ENCODE measurements around the gene CNBP. TPM values are rescaled to one million over a fixed set of nuclear protein-coding genes. Genes with fewer than 3 reads are reported as not detected.
"Not testable (repeated sequence)": the region's sequence is repeated elsewhere in the genome, so short reads cannot be mapped to it uniquely, and the experiment has no call there.

Gene CNBP
- total RNA-seq, 1 experiment from 2014 or later: 267 TPM

DNA sequence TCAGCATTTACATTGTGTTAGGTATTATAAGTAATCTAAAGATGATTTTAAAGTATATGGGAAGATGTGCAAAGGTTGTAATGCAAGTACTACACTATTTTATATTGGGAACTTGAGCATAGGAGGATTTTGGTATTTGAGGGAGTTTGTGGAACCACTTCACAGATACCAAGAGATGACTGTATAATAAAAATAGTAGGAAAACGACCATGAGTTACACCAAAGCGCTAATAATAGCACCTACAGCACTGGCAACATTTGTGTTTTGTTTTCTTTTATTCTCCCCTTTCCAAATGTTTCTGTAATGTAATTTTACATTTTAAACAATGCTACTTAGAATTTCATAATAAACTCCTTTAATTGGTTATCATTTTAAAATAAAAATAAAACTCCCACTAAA, 10.5 kb downstream of the CNBP start:
- Histone ChIP-seq H3K9me2 (replicated peaks; ENCODE audit: low read length) (no peaks in the 10 kb centered on the region), H3K4me3 (ENCODE audit: low read length) (no peak overlapping the region), H3K79me2 (ENCODE audit: low read length) (peaks cover 88% of the 10 kb centered on the region), H2AFZ (ENCODE audit: low read length) (no peak overlapping the region), H3K4me2 (ENCODE audit: low read length) (no peak overlapping the region), H3K36me3 (ENCODE audit: low read depth, low read length) (peaks cover 50% of the 10 kb centered on the region), H3K27me3 (ENCODE audit: low read length) (no peaks in the 10 kb centered on the region), H4K20me1 (ENCODE audit: low read length) (peaks cover 63% of the 10 kb centered on the region), H3K27ac (ENCODE audit: low read length) (no peak overlapping the region), H3K9ac (ENCODE audit: low read length) (no peak overlapping the region), H3F3A (ENCODE audit: low read length, unreplicated experiment) (peaks cover 6% of the 10 kb centered on the region), H3K4me1 (ENCODE audit: insufficient read depth, low read length) (no peaks in the 10 kb centered on the region), H3K9me3 (ENCODE audit: low read length) (no peaks in the 10 kb centered on the region)
- BruUV-seq (replicated peaks): no TSS peak
- ATAC-seq: no peak
- ChIA-PET POLR2A (ENCODE audit: unreplicated experiment) (no interaction called here), CTCF (no interaction called here)
- intact Hi-C loops (cut with micrococcal nuclease): no loop called here
- DNase-seq: no peak
- TF ChIP-seq EZH2phosphoT487 (IDR thresholded peaks at IDR 0.05; ENCODE audit: borderline replicate concordance, low read length) (no peak), EZH2 (IDR thresholded peaks at IDR 0.05; ENCODE audit: low read length, unreplicated experiment) (no peak)
- TF ChIP-seq, protein P1, sequence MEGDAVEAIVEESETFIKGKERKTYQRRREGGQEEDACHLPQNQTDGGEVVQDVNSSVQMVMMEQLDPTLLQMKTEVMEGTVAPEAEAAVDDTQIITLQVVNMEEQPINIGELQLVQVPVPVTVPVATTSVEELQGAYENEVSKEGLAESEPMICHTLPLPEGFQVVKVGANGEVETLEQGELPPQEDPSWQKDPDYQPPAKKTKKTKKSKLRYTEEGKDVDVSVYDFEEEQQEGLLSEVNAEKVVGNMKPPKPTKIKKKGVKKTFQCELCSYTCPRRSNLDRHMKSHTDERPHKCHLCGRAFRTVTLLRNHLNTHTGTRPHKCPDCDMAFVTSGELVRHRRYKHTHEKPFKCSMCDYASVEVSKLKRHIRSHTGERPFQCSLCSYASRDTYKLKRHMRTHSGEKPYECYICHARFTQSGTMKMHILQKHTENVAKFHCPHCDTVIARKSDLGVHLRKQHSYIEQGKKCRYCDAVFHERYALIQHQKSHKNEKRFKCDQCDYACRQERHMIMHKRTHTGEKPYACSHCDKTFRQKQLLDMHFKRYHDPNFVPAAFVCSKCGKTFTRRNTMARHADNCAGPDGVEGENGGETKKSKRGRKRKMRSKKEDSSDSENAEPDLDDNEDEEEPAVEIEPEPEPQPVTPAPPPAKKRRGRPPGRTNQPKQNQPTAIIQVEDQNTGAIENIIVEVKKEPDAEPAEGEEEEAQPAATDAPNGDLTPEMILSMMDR (conservative IDR thresholded peaks at IDR 0.05; ENCODE audit: low read depth, low read length): no peak

DNA sequence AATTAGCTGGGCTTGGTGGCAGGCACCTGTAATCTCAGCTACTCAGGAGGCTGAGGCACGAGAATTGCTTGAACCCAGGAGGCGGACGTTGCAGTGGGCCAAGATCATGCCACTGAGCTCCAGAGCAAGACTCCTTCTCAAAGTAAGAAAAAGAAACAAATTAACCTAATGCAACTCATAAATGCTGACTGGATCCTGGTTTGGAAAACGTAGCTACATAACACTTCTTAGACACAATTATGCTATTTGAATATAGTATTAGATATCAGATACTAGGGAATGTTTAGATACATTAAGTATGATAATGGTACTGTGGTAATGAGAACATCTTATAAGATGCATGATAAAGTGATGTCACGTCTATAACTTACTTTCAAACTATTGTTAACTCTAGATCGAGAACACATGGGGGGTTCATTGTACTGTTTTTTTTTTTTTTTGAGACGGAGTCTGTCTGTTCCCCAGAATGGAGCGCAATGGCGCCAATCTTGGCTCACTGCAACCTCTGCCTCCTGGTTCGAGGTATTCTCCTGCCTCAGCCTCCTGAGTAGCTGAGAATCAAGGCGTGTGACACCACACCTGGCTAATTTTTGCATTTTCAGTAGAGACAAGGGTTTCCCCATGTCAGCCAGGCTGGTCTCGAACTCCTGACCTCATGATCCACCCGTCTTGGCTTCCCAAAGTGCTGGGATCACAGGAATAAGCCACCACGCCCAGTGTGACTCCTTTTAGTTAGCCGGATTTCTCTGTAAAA, 16.9 kb downstream of the CNBP start:
- ATAC-seq (no peak), DNase-seq (no peak)
- ChIA-PET CTCF (no interaction called here), POLR2A (ENCODE audit: unreplicated experiment) (no interaction called here)
- no peaks in the 10 kb centered on the region for H3K9me2 ChIP-seq (replicated peaks; ENCODE audit: low read length)
- no TSS peak for BruUV-seq (replicated peaks)
- H3K4me1 ChIP-seq (ENCODE audit: insufficient read depth, low read length): peaks cover 8% of the 10 kb centered on the region; the same call in 1 of the 2 replicates
- H3K36me3 ChIP-seq (ENCODE audit: low read depth, low read length): peaks cover 38% of the 10 kb centered on the region
- TF ChIP-seq EZH2phosphoT487 (IDR thresholded peaks at IDR 0.05; ENCODE audit: borderline replicate concordance, low read length) (no peak), EZH2 (IDR thresholded peaks at IDR 0.05; ENCODE audit: low read length, unreplicated experiment) (no peak)
- TF ChIP-seq, protein P1 (conservative IDR thresholded peaks at IDR 0.05; ENCODE audit: low read depth, low read length): no peak
- H4K20me1 ChIP-seq (ENCODE audit: low read length): peaks cover 12% of the 10 kb centered on the region
- no peak overlapping the region for H3K9ac ChIP-seq (ENCODE audit: low read length)
- no peak overlapping the region for H3K4me3 ChIP-seq (ENCODE audit: low read length)
- no peaks in the 10 kb centered on the region for H3K9me3 ChIP-seq (ENCODE audit: low read length)
- no peak overlapping the region for H3K4me2 ChIP-seq (ENCODE audit: low read length)
- H3K27ac ChIP-seq (ENCODE audit: low read length): no peak overlapping the region
- intact Hi-C loops (cut with micrococcal nuclease): no loop called here
- peaks cover 29% of the 10 kb centered on the region for H3K79me2 ChIP-seq (ENCODE audit: low read length)
- H3K27me3 ChIP-seq (ENCODE audit: low read length): no peaks in the 10 kb centered on the region
- no peak overlapping the region for H2AFZ ChIP-seq (ENCODE audit: low read length)
- peaks cover 10% of the 10 kb centered on the region for H3F3A ChIP-seq (ENCODE audit: low read length, unreplicated experiment)

DNA sequence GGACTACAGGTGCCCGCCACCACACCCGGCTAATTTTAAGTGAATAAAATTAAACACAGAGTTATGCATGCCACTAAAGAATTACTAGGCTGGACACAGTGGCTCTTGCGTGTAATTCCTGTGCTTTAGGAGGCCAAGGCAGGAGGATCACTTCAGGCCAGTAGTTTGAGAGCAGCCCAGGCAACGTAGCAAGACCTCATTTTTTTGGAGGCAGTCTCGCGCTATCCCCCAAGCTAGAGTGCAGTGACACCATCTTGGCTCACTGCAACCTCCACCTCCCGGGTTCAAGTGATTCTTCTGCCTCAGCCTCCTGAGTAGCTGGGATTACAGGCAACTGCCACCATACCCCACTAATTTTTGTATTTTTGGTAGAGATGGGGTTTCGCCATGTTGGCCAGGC, 18.1 kb downstream of the CNBP start:
- POLR2A ChIA-PET (ENCODE audit: unreplicated experiment); ATAC-seq; H3K9me3 ChIP-seq (ENCODE audit: low read length); CTCF ChIA-PET; H3K27ac ChIP-seq (ENCODE audit: low read length); DNase-seq; intact Hi-C loops (cut with micrococcal nuclease); H3K4me2 ChIP-seq (ENCODE audit: low read length); H3F3A ChIP-seq (ENCODE audit: low read length, unreplicated experiment); H4K20me1 ChIP-seq (ENCODE audit: low read length); BruUV-seq (replicated peaks); H2AFZ ChIP-seq (ENCODE audit: low read length); H3K9me2 ChIP-seq (replicated peaks; ENCODE audit: low read length); H3K27me3 ChIP-seq (ENCODE audit: low read length); H3K4me1 ChIP-seq (ENCODE audit: insufficient read depth, low read length); H3K9ac ChIP-seq (ENCODE audit: low read length); H3K4me3 ChIP-seq (ENCODE audit: low read length): not testable (repeated sequence)
- Histone ChIP-seq H3K79me2 (ENCODE audit: low read length) (peaks cover 18% of the 10 kb centered on the region), H3K36me3 (ENCODE audit: low read depth, low read length) (peaks cover 27% of the 10 kb centered on the region)
